SH-SY5Y (cell line): Measurements from ENCODE around the gene PTGER3.

Experiments
- GATA2 ChIP-seq: IDR thresholded peaks from 2 replicates; pipeline ENCODE4 v1.6.1; 2011; ENCODE audit warnings: mild to moderate bottlenecking, low read depth, low read length
- GATA3 ChIP-seq: IDR thresholded peaks from 2 replicates; pipeline ENCODE4 v1.6.1; 2011; ENCODE audit warnings: low read depth, mild to moderate bottlenecking, low read length, moderate library complexity

GRCh38 chr1:71037066-71037465 lies 10.6 kb downstream of the PTGER3 start:
- TF ChIP-seq GATA3 (no peak), GATA2 (no peak)
